NCI-H146 treated with DMSO at 0.1 percent for 48 hours (cell line): ENCODE results near the gene MLX.
A peak's percentile ranks its signal among the peaks of the same experiment; 100 is the strongest.

Source experiments
- DNase-seq: peaks from one replicate; lab custom pipeline; 2025; ENCODE audit not compliant: unreplicated experiment; lab: John Stamatoyannopoulos, UW

MLX gene

DNA sequence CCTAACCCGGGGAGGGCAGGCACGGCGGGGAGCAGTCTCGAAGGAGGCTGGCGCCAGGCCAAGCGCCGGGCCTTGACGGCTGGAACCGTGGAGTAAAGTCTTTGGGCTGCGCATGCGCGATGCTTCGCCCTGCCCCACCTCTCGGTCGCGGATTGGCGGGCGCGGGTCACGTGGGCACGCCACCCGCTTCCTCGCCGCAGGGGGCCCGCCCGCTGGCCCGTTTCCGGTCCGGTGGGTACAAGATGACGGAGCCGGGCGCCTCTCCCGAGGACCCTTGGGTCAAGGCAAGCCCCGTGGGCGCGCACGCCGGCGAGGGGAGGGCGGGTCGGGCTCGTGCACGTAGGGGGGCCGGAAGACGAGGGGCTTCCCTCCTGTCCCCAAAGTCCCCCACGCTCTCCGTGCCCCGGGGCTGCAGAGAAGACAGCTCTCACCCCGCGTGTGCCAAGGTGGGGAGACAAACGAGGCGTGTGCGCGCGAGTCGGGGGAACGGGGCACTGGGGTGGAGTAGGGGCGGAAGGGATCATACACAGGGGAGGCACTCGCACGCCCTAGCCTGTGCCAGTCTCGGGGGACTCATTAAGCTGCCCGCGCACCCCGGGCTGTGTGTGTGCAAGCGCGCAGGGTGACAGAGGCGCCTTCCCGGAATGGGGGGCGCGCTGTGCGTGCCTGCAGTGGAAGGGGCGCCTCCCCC, at the start of gene MLX:
TSS of gene MLX (plus strand) at position 218 of the 691 bp plus-strand sequence. CDS start at position 243, 25 bp downstream.
- DNase-seq = peak; percentile 69

DNA sequence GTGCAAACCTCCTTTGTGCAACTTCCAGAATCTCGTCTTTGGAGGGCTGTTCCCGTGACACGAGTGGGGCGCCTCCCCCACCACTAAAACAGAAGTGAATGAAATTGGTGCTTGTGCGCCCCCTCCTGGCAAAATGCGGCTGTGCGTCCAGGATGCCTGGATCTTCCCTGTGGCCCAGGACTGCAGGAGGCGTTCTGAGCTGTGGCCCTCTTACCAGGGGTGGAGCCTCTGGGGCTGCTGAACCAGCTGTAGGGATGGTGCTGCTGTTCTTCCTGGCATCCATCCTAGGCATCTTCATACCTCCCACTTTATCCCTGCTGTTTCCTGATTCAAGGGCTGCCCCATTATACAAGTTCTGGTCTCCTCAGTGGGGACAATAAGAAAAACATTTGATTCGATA, 49.4 kb upstream of the MLX start:
- peak; percentile 16 for DNase-seq

- no peak for DNase-seq
Observed at GRCh38 chr17:42518046-42518754, 48.7 kb upstream of the MLX start.

GRCh38 chr17:42518755-42519545, 48.0 kb upstream of the MLX start:
- no peak for DNase-seq

DNA sequence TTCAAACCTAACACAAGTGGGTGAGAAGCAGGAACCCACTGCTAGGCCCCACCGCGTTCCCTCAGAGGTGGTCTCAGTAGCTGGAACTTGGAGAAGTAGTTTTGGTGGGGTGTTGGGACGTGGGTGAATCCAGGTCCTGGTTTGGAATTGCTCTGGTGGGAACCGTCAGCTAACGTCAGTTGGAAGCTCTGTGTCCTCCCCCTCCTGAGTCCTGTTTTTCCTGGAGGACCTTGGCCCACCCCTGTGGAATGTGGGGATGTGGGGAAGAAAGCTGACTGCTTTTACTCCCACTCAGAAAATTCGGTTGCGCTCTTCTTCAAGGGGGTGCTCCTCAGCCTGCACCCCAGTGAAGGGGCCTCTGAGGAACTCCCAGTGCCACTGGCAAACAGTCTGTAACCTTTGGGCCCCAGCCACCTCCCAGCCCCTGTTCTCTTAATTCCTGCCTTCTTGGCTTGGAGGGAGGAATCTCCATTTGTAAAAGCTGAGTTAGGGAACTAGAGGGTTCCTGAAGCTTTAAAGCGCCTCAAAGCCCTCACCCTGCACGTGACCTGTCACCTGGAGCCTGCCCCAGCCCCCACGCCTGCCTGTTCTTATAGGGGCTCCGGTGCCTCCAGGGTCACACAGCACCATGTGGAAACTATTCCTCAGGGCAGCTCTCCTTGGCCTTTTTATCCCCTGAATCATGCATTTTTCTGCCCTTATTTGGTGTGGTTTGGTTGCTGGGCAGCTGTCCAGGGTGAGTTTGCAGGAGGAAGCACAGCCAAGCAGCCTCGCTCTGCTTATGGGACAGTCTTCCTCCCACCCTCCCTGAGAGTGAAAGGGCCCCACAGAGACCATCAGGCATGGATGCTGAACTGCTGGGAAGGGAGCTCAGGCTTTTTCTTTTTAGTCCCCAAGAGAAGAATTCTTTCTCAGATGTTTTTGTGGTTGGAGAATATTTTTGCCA, 47.1 kb upstream of the MLX start:
- no peak for DNase-seq

- DNase-seq = no peak
Observed at GRCh38 chr17:42520540-42520951, 46.4 kb upstream of the MLX start.

DNA sequence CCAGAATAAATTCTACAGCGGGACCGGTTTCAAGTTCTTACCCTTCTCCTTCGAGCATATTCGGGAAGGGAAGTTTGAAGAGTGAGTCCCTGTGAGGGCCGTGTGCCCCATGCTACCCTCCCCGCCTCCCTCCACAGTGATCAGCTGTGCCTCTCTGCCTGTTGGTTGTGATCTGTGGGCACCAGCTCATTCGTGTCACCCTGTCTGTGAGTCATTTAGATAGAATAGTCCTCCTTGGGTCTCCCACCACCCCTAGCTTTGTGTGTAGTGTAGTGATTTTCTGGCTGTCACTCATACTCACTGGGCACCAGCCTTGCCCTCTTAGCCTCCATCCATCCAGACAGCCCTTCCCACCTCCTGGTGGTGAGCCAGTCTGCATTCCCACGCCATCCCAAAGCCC, 45.9 kb upstream of the MLX start:
- no peak for DNase-seq

- DNase-seq = no peak
Observed at GRCh38 chr17:42521666-42522262, 45.1 kb upstream of the MLX start.

DNA sequence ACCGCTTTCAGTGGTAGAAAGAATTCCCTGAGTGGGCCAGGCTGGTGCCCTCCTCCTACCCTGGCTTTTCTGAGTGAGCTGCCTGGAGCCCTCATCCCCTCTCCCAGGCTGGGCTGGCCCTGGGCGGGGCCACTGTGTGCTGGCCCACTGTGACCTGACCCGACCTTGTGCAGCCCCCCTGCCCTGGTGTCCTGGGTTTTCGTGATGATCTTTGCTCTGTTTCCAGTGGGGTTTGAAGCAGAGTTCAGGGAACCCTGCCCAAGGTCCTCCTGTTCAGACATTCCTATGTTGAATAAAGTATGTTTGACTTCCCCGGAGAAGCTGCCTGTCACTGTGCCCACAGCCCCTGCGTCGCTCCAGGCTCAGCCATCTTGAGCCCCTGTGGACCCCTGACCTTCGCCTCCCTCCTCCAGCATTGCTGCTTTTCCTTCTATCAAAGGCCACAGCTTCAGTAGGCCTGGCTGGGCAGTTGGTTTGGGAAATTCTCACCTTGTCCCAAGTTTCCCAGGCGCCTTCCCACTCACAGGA, 44.6 kb upstream of the MLX start:
- DNase-seq = no peak

- DNase-seq = no peak
Observed at GRCh38 chr17:42522798-42523278, 44.1 kb upstream of the MLX start.

DNA sequence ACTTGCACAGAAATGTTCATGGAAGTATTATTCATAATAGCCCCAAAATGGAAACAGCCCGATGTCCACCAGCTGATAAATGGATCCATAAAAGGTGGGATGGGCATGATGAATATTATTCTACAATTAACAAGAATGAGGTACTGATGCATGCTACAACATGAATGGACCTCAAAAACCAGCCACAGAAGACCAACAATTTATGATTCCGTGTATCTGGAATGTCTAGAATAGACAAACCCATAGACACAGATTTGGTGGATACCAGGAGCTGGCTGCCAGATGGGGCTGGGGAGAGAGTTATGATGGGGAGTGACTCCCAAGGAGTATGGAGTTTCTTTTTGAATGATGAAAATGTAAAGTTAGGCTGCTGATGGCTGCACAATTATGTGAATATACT, 41.7 kb upstream of the MLX start:
- DNase-seq = no peak

DNA sequence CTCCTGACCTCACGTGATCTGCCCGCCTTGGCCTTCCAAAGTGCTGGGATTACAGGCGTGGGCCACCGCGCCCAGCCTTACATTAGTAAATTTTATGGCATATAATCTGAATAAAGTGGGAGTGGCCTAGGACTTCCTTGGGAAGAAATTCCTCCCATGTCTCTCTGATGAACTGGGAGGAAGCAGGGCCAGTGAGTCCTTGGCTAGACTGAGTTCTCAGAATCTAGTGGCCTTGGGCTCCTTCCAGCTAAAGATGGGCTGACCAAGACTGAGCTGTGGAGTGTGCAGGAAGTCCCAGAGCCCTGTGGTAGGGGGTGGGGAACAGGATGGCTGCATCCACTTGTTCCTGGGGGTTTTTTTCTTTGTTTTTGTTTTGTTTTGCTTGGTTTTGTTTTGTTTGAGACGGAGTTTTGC, 40.9 kb upstream of the MLX start:
- no peak for DNase-seq

DNA sequence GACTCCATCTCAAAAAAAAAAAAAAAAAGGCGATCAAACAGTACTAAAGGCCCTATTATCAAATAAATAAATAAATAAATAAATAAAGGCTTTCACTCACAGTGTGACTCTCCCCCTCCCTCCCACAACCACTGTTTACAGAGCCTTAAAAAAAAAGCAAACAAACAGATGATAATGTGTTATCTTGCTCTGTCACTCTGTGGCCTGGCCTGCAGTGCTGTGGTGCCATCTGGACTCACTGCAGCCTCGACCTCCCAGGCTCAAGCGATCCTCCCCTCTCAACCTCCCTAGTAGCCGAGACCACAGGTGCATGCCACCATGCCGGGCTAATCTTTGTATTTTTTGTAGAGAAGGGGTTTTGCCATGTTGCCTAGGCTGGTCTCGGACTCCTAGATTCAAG, 39.0 kb upstream of the MLX start:
- DNase-seq = no peak

- DNase-seq = no peak
Observed at GRCh38 chr17:42529061-42529460, 37.8 kb upstream of the MLX start.

- peak; percentile 56 for DNase-seq
Observed at GRCh38 chr17:42530952-42531454, 35.9 kb upstream of the MLX start.

GRCh38 chr17:42531455-42532354, 35.2 kb upstream of the MLX start:
- DNase-seq = no peak

DNA sequence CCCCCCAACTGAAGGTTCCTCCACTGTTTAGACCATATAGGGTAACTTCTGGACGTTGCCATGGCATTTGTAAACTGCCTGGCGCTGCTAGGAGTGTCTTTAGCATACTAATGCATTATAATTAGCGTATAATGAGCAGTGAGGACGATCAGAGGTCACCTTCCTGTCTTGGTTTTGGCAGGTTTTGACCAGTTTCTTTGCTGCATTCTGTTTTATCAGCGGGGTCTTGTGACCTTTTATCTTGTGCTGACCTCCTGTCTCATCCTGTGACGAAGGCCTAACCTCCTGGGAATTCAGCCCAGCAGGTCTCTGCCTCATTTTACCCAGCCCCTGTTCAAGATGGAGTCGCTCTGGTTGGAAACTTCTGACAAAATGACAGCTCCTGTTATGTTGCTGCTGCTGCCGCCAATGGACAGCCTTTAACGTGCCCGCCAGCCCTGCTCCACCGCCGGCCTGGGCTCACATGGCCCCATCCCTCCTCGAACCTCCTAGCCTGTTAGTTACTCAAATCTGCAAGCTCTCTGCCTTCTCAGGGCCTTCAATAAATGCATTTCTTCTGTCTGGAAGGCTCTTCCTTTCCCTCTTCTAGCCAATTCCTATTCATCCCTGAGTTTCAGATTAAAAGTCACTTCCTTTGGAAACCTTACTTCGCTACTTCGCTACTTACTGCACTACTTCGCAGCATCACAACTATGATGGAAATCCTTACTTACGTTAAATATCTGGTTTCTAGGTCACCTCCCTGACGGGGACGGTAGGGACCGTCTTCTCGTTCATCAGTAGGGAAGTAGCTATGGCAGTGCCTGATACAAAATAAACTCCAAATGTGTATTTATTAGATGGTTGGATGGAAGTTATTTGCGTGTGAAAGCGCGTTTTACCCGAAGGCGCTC, 31.5 kb upstream of the MLX start:
- DNase-seq = no peak

- DNase-seq = peak; percentile 59
Observed at GRCh38 chr17:42536048-42536371, 30.9 kb upstream of the MLX start, which contains the start of gene NAGLU. Gene NAGLU (plus strand): TSS chr17:42536241. CDS start chr17:42536273, 32 bp downstream.
